ENCODE measurements around the gene RBMS1. TPM values are rescaled to one million over a fixed set of nuclear protein-coding genes. Genes with fewer than 3 reads are reported as not detected.

RBMS1 gene
- total RNA-seq, 4 donors from 2014 or later = 26.3 to 52.5 (median 37.5) TPM

- Histone ChIP-seq H3K27me3 (no peaks in the 10 kb centered on the region), H3K36me3 (no peaks in the 10 kb centered on the region), H3K4me1 (peaks cover 0 to 32% (median 13%) of the 10 kb centered on the region in 3 donors), H3K4me3 (no peak overlapping the region), H3K9me3 (no peaks in the 10 kb centered on the region), H3K27ac (peak overlapping the region in 2 of 4 donors; percentile 44 to 64)
- 42 to 45% methylated on average over 2 of the region's 2 CpGs for WGBS, 2 donors
- intact Hi-C loops (cut with DNase I) = no loop called here
- no peak for TF ChIP-seq CTCF (IDR thresholded peaks at IDR 0.05)
- no peak for TF ChIP-seq POLR2A (IDR thresholded peaks at IDR 0.05)
- no peak for DNase-seq
Observed at GRCh38 chr2:160465002-160465401, 28.6 kb downstream of the RBMS1 start.

- 64 to 82% methylated on average over 2 of the region's 2 CpGs for WGBS, 2 donors
- DNase-seq = no peak
- Histone ChIP-seq H3K27ac (no peak overlapping the region), H3K4me1 (peaks cover 0 to 29% (median 13%) of the 10 kb centered on the region in 3 donors), H3K9me3 (no peaks in the 10 kb centered on the region), H3K36me3 (no peaks in the 10 kb centered on the region), H3K27me3 (no peaks in the 10 kb centered on the region), H3K4me3 (no peak overlapping the region)
- intact Hi-C loops (cut with DNase I) = no loop called here
- TF ChIP-seq CTCF (IDR thresholded peaks at IDR 0.05) (no peak), POLR2A (IDR thresholded peaks at IDR 0.05) (no peak)
Observed at GRCh38 chr2:160464017-160464416, 29.6 kb downstream of the RBMS1 start.

- Histone ChIP-seq H3K27me3 (no peaks in the 10 kb centered on the region), H3K4me1 (peaks cover 0 to 29% (median 13%) of the 10 kb centered on the region in 3 donors), H3K27ac (no peak overlapping the region), H3K4me3 (no peak overlapping the region), H3K36me3 (no peaks in the 10 kb centered on the region), H3K9me3 (no peaks in the 10 kb centered on the region)
- intact Hi-C loops (cut with DNase I) = no loop called here
- no peak for TF ChIP-seq POLR2A (IDR thresholded peaks at IDR 0.05)
- no peak for TF ChIP-seq CTCF (IDR thresholded peaks at IDR 0.05)
- DNase-seq = no peak
- WGBS, 2 donors = 92 to 98% methylated on average over 7 to 9 of the region's 9 CpGs
Observed at GRCh38 chr2:160463245-160463644, 30.4 kb downstream of the RBMS1 start.

GRCh38 chr2:160460333-160460731 lies 33.3 kb downstream of the RBMS1 start:
- no peak for DNase-seq
- no peaks in the 10 kb centered on the region for H3K9me3 ChIP-seq
- H3K27ac ChIP-seq = peak overlapping the region in 1 of 4 donors; percentile 26
- WGBS, 2 donors = 96 to 98% methylated on average over 4 of the region's 4 CpGs
- intact Hi-C loops (cut with DNase I) = no loop called here
- H3K36me3 ChIP-seq = no peaks in the 10 kb centered on the region
- H3K4me1 ChIP-seq = peaks cover 0 to 32% (median 21%) of the 10 kb centered on the region in 3 donors
- H3K27me3 ChIP-seq = no peaks in the 10 kb centered on the region
- TF ChIP-seq CTCF (IDR thresholded peaks at IDR 0.05) (no peak), POLR2A (IDR thresholded peaks at IDR 0.05) (no peak)
- H3K4me3 ChIP-seq = no peak overlapping the region

GRCh38 chr2:160459538-160460332 lies 33.9 kb downstream of the RBMS1 start:
- no peak for DNase-seq
- Histone ChIP-seq H3K27me3 (no peaks in the 10 kb centered on the region), H3K9me3 (no peaks in the 10 kb centered on the region), H3K4me1 (peaks cover 0 to 28% (median 21%) of the 10 kb centered on the region in 3 donors), H3K4me3 (no peak overlapping the region), H3K36me3 (no peaks in the 10 kb centered on the region), H3K27ac (peak overlapping the region in 1 of 4 donors; percentile 26)
- intact Hi-C loops (cut with DNase I) = no loop called here
- no peak for TF ChIP-seq CTCF (IDR thresholded peaks at IDR 0.05)
- no peak for TF ChIP-seq POLR2A (IDR thresholded peaks at IDR 0.05)
- WGBS, 2 donors = 44 to 50% methylated on average over 1 of the region's 1 CpG

Data from esophagus squamous epithelium (tissue), 5 donors.